K562 (cell line): ENCODE data around the gene HMG20B. TPM values are rescaled to one million over a fixed set of nuclear protein-coding genes. Genes with fewer than 3 reads are reported as not detected.
A peak's percentile ranks its signal among the peaks of the same experiment; 100 is the strongest.

ENCODE experiments used
- CBX3 ChIP-seq, 2 experiments: IDR thresholded peaks; 1 replicate in 1 of 2; 2 replicates in 1 of 2; pipeline ENCODE4 v1.6.1; 2012; ENCODE audit warnings: inconsistent platforms in 2 of 2, low read length in 2 of 2, borderline replicate concordance in 1 of 2, control low read depth in 1 of 2
- ESRRB ChIP-seq: fragments of 250-450 bp; sonication (Bioruptor Pico); IDR thresholded peaks from 2 replicates; pipeline ENCODE4 v1.5.0; 2020; ENCODE audit warnings: mild to moderate bottlenecking, moderate library complexity, borderline replicate concordance
- GTF2A2 ChIP-seq: IDR thresholded peaks from 2 replicates; pipeline ENCODE4 v1.6.1; 2016; ENCODE audit warnings: mild to moderate bottlenecking, missing genetic modification characterization, missing compliant biosample characterization
- GTF3C2 ChIP-seq: IDR thresholded peaks from 3 replicates; pipeline ENCODE4 v1.6.1; 2011; ENCODE audit warnings: borderline replicate concordance, mild to moderate bottlenecking, moderate library complexity; ENCODE audit not compliant: insufficient read length; ENCODE audit errors: extremely low read depth
- KLF1 ChIP-seq: fragments of 450-650 bp; IDR thresholded peaks from 2 replicates; pipeline ENCODE4 v1.6.1; 2016; ENCODE audit warnings: missing genetic modification characterization, missing compliant biosample characterization
- LARP7 ChIP-seq: fragments of 450-650 bp; IDR thresholded peaks from 2 replicates; pipeline ENCODE4 v1.6.1; 2016
- MTA3 ChIP-seq: fragments of 450-650 bp; formaldehyde crosslinking; IDR thresholded peaks from 2 replicates; pipeline ENCODE4 v1.6.1; 2017; ENCODE audit warnings: mild to moderate bottlenecking, borderline replicate concordance
- MTF1 ChIP-seq: fragments of 250-450 bp; sonication (Bioruptor Pico); IDR thresholded peaks from 2 replicates; pipeline ENCODE4 v1.9.0; 2021; ENCODE audit warnings: moderate library complexity, mild to moderate bottlenecking, inconsistent platforms, borderline replicate concordance
- MXI1 ChIP-seq: IDR thresholded peaks from 2 replicates; pipeline ENCODE4 v1.6.1; 2011; ENCODE audit warnings: low read depth, mild to moderate bottlenecking, improper control_type of control experiment, low read length
- NCOA6 ChIP-seq: fragments of 450-650 bp; IDR thresholded peaks from 2 replicates; pipeline ENCODE4 v1.6.1; 2017; ENCODE audit warnings: mild to moderate bottlenecking
- NELFE ChIP-seq: IDR thresholded peaks from 2 replicates; pipeline ENCODE4 v1.6.1; 2011; ENCODE audit warnings: mild to moderate bottlenecking; ENCODE audit not compliant: insufficient read depth, insufficient read length
- NFE2 ChIP-seq: IDR thresholded peaks from 2 replicates; pipeline ENCODE4 v1.6.1; 2014; ENCODE audit warnings: antibody characterized with exemption, low read depth
- NR2C1 ChIP-seq, 2 experiments: fragments of 450-650 bp; IDR thresholded peaks; 2 replicates each; pipeline ENCODE4 v1.6.1; 2017; ENCODE audit warnings: mild to moderate bottlenecking in 2 of 2, antibody characterized with exemption in 1 of 2, inconsistent platforms in 1 of 2, missing compliant biosample characterization in 1 of 2, missing genetic modification characterization in 1 of 2
- POLR2G ChIP-seq: fragments of 200-400 bp; formaldehyde crosslinking; IDR thresholded peaks from 2 replicates; pipeline ENCODE4 v1.6.1; 2017; ENCODE audit warnings: low read depth, mild to moderate bottlenecking, antibody characterized with exemption, low read length, moderate library complexity
- SFPQ ChIP-seq: fragments of 200-400 bp; formaldehyde crosslinking; IDR thresholded peaks from 2 replicates; pipeline ENCODE4 v1.6.1; 2017; ENCODE audit warnings: mild to moderate bottlenecking, low read depth, low read length, moderate library complexity
- SMAD3 ChIP-seq: fragments of 450-650 bp; formaldehyde crosslinking; conservative IDR thresholded peaks from 2 replicates; pipeline ENCODE4 v1.4.0; 2020; ENCODE audit warnings: mild to moderate bottlenecking
- SP2 ChIP-seq: IDR thresholded peaks from 2 replicates; pipeline ENCODE4 v1.6.1; 2011; ENCODE audit warnings: mild to moderate bottlenecking, low read depth, low read length, moderate library complexity; ENCODE audit not compliant: poor library complexity, severe bottlenecking; ENCODE audit errors: extremely low read depth
- SREBF1 ChIP-seq: fragments of 150-350 bp; IDR thresholded peaks from 2 replicates; pipeline ENCODE4 v1.6.1; 2014; ENCODE audit warnings: antibody characterized with exemption, low read depth, low read length, borderline replicate concordance
- TCFL5 ChIP-seq: fragments of 250-450 bp; sonication (Bioruptor Pico); conservative IDR thresholded peaks from 2 replicates; pipeline ENCODE4 v1.6.1; 2021; ENCODE audit warnings: mild to moderate bottlenecking, moderate library complexity, matching md5 sums
- U2AF2 ChIP-seq: fragments of 200-400 bp; formaldehyde crosslinking; optimal IDR thresholded peaks from 2 replicates; pipeline ENCODE3; 2017; ENCODE audit warnings: low read depth, mild to moderate bottlenecking, low read length
- ZBTB34 ChIP-seq: fragments of 250-450 bp; sonication (Bioruptor Pico); IDR thresholded peaks from 2 replicates; pipeline ENCODE4 v1.8.0; 2021; ENCODE audit warnings: mild to moderate bottlenecking, moderate library complexity
- ZNF766 ChIP-seq: fragments of 200-800 bp; sonication (Bioruptor generic); conservative IDR thresholded peaks from 2 replicates; pipeline ENCODE4 v1.6.1; 2016; ENCODE audit warnings: missing genetic modification characterization, missing compliant biosample characterization
- polyA plus RNA-seq, 8 experiments: library from polyadenylated mRNA; depleted of rRNA in 4 of 8; stranded (reverse) in 5 of 8; unstranded in 3 of 8; fragments of >200 nt; fragmentation: Nextera tagmentation in 2 of 8; fragmentation: Illumina TruSeq in 1 of 8; extraction: Ambion mirVana in 2 of 8; extraction: Trizol in 1 of 8; gene quantifications; 2 replicates each; pipeline versions ENCODE4 v1.2.1 to v1.2.3, GENCODE V29; 2011 to 2014; ENCODE audit warnings: inconsistent platforms in 1 of 8, missing spikeins in 1 of 8
- total RNA-seq, 7 experiments: library from RNA; depleted of rRNA in 6 of 7; stranded (reverse); fragments of >200 nt in 6 of 7; fragmentation: Illumina TruSeq in 2 of 7; extraction: Trizol in 2 of 7; gene quantifications; 2 replicates each; pipeline versions ENCODE4 v1.2.1 to v1.2.3, GENCODE V29; 2011 to 2021; ENCODE audit warnings: low replicate concordance in 1 of 7

Gene HMG20B
- total and polyA plus RNA-seq, 9 of the 15 experiments (the other 6 are each of a cell fraction or from before 2014, with no cell fraction given): 0.35 to 172 (median 38.6) TPM

GRCh38 chr19:3612901-3613741, 40.4 kb downstream of the HMG20B start (continued):
- TF ChIP-seq POLR2G (peak; percentile 56), CBX3 (IDR thresholded peaks at IDR 0.05; ENCODE audit: borderline replicate concordance in 1 of 2, low read length in 2 of 2) (peak in 1 of 2 experiments; percentile 91; a peak in 2 of 3 replicates), LARP7 (no peak), ESRRB (CRISPR knock-in tag) (no peak), NCOA6 (no peak), MXI1 (no peak), TCFL5 (CRISPR knock-in tag) (no peak), U2AF2 (no peak), ZBTB34 (peak; percentile 20; the same call in 1 of the 2 replicates), MTA3 (no peak), KLF1 (tag) (no peak), SMAD3 (CRISPR knock-in tag) (no peak), GTF2A2 (tag) (no peak), SREBF1 (no peak), ZNF766 (no peak), NELFE (no peak), SP2 (no peak), NFE2 (no peak), GTF3C2 (no peak), MTF1 (CRISPR knock-in tag) (no peak), SFPQ (no peak), NR2C1 (IDR thresholded peaks at IDR 0.05) (no peak), NR2C1 (tag; IDR thresholded peaks at IDR 0.05) (peak; percentile 43; the same call in 1 of the 2 replicates)
